ENCODE results near the gene RRBP1. TPM values are rescaled to one million over a fixed set of nuclear protein-coding genes. Genes with fewer than 3 reads are reported as not detected.

RRBP1 gene
- total RNA-seq, 1 donor from 2014 or later: 459 TPM

- Mint-ChIP-seq H3K4me1 (ENCODE audit: low read depth) (peaks cover 39% of the 10 kb centered on the region), H3K36me3 (ENCODE audit: low read depth) (peaks cover 29% of the 10 kb centered on the region), H3K4me3 (ENCODE audit: unreplicated experiment) (no peak overlapping the region), H3K27me3 (ENCODE audit: low read depth) (no peaks in the 10 kb centered on the region), H3K27ac (ENCODE audit: unreplicated experiment) (peak overlapping the region; percentile 51), H3K9me3 (ENCODE audit: low read depth) (no peaks in the 10 kb centered on the region)
- TF ChIP-seq CTCF (IDR thresholded peaks at IDR 0.05): no peak
- no peak for DNase-seq (ENCODE audit: low spot score)
Measured at GRCh38 chr20:17638835-17639407, 43.1 kb downstream of the RRBP1 start.

GRCh38 chr20:17637985-17638640 lies 43.9 kb downstream of the RRBP1 start:
- Mint-ChIP-seq H3K27me3 (ENCODE audit: low read depth) (no peaks in the 10 kb centered on the region), H3K9me3 (ENCODE audit: low read depth) (no peaks in the 10 kb centered on the region), H3K4me1 (ENCODE audit: low read depth) (peaks cover 31% of the 10 kb centered on the region), H3K4me3 (ENCODE audit: unreplicated experiment) (no peak overlapping the region), H3K36me3 (ENCODE audit: low read depth) (peaks cover 32% of the 10 kb centered on the region), H3K27ac (ENCODE audit: unreplicated experiment) (no peak overlapping the region)
- peak; percentile 67 for DNase-seq (ENCODE audit: low spot score)
- no peak for TF ChIP-seq CTCF (IDR thresholded peaks at IDR 0.05)

GRCh38 chr20:17637413-17637780 lies 44.6 kb downstream of the RRBP1 start:
- no peak for TF ChIP-seq CTCF (IDR thresholded peaks at IDR 0.05)
- Mint-ChIP-seq H3K27me3 (ENCODE audit: low read depth) (no peaks in the 10 kb centered on the region), H3K27ac (ENCODE audit: unreplicated experiment) (no peak overlapping the region), H3K4me1 (ENCODE audit: low read depth) (peaks cover 25% of the 10 kb centered on the region), H3K36me3 (ENCODE audit: low read depth) (peaks cover 35% of the 10 kb centered on the region), H3K4me3 (ENCODE audit: unreplicated experiment) (no peak overlapping the region), H3K9me3 (ENCODE audit: low read depth) (no peaks in the 10 kb centered on the region)
- DNase-seq (ENCODE audit: low spot score): no peak

- Mint-ChIP-seq H3K4me3 (ENCODE audit: unreplicated experiment) (no peak overlapping the region), H3K27ac (ENCODE audit: unreplicated experiment) (peak overlapping the region; percentile 49)
- TF ChIP-seq CTCF (IDR thresholded peaks at IDR 0.05): peak; percentile 9
Measured at GRCh38 chr20:17636523-17637412, 45.3 kb downstream of the RRBP1 start.

More at GRCh38 chr20:17636523-17637412, 45.3 kb downstream of the RRBP1 start:
- Mint-ChIP-seq H3K4me1 (ENCODE audit: low read depth) (peaks cover 24% of the 10 kb centered on the region), H3K9me3 (ENCODE audit: low read depth) (no peaks in the 10 kb centered on the region), H3K27me3 (ENCODE audit: low read depth) (no peaks in the 10 kb centered on the region), H3K36me3 (ENCODE audit: low read depth) (peaks cover 38% of the 10 kb centered on the region)
- DNase-seq (ENCODE audit: low spot score): no peak
